Measurements from ENCODE around the gene ZFHX2. TPM values are rescaled to one million over a fixed set of nuclear protein-coding genes. Genes with fewer than 3 reads are reported as not detected.

ZFHX2 gene
- total and polyA plus RNA-seq, 2 of the 13 experiments (the other 11 are each of a cell fraction or from before 2014, with no cell fraction given), result 0.17 to 0.44 TPM

- TF ChIP-seq HNF4A (CRISPR knock-in tag; IDR thresholded peaks at IDR 0.05), result 0 out of 2 replicates have a peak, but pooled peaks have one; percentile 5
- peak; percentile 22 for TF ChIP-seq RELA (CRISPR knock-in tag; IDR thresholded peaks at IDR 0.05)
- no peak for TF ChIP-seq MBNL3 (CRISPR knock-in tag; conservative IDR thresholded peaks at IDR 0.05)
- no peak for TF ChIP-seq PAF1 (CRISPR knock-in tag; IDR thresholded peaks at IDR 0.05)
- no peak for TF ChIP-seq FUBP1 (CRISPR knock-in tag; IDR thresholded peaks at IDR 0.05; ENCODE audit: borderline replicate concordance)
- TF ChIP-seq AKNA (CRISPR knock-in tag; IDR thresholded peaks at IDR 0.05; ENCODE audit: borderline replicate concordance), result no peak
- no peak for TF ChIP-seq ZBTB8A (CRISPR knock-in tag; IDR thresholded peaks at IDR 0.05; ENCODE audit: borderline replicate concordance, low read depth)
- no peak; the same call in 1 of the 2 replicates for TF ChIP-seq MTF2 (CRISPR knock-in tag; IDR thresholded peaks at IDR 0.05; ENCODE audit: borderline replicate concordance)
- TF ChIP-seq SRY (CRISPR knock-in tag; IDR thresholded peaks at IDR 0.05), result peak; percentile 83
- peak; percentile 67; the same call in 1 of the 2 replicates for TF ChIP-seq FOXO1 (CRISPR knock-in tag; IDR thresholded peaks at IDR 0.05)
- peak; percentile 75 for TF ChIP-seq FOXP4 (CRISPR knock-in tag; IDR thresholded peaks at IDR 0.05)
- peak; percentile 66; the same call in 1 of the 2 replicates for TF ChIP-seq ZNF598 (CRISPR knock-in tag; IDR thresholded peaks at IDR 0.05; ENCODE audit: borderline replicate concordance)
- peak; percentile 91 for TF ChIP-seq ARID4A (CRISPR knock-in tag; IDR thresholded peaks at IDR 0.05; ENCODE audit: borderline replicate concordance)
Observed at GRCh38 chr14:23551266-23552028, at the start of gene ZFHX2 (continued).

Data from HepG2 (cell line).